Measurements from ENCODE around the gene DCAF11. TPM values are rescaled to one million over a fixed set of nuclear protein-coding genes. Genes with fewer than 3 reads are reported as not detected.

Gene DCAF11
- total RNA-seq: 71.3 and 93.3 TPM in 2 replicates

DNA sequence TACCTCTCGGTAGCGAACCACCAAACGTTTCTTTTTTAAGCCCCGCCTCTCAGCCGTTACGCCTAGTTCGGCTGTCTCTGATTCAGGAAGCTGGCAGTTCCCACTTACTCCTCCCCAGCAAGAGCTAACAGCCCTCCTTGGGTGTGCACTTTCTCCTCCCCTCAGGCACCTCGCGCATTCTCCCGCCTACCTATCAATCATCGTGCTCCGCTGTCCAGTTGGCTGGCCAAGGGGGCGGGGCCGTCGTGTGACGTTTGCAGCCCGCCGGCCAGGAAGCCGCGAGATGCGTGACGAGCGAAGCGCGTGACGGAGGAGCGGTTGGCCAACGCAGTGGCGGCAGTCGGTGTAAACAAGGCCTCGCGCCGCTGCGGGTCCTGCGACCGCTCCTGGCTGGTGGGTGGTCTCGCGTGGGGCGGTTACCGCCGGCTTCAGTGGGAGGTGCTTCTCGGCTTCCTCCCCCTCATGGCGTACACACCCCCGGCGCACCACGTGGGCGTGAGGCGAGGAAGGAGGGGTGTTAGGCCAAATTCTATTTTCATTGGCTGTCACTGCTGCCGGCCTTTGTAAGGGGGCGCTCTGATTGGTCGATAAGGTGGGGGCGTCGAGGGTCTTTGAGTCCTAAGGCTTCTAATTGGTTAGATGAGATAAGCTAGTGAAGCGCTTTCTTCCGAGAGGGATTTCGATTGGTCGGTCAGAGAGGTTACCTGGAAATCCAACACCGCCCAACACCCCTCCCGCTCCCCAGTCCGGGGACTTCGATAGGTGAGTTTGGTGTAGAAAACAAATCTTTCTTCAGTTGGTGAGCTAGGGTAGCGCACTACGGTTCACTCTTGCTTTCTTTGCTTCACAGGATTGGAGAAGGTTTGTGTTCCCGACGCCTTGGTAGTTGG is at the start of gene DCAF11, which contains the start of gene NRL:
TSS of gene DCAF11 (plus strand) at position 246 of the 890 bp plus-strand sequence. CDS start 818 bp downstream, outside the sequence.
TSS of gene NRL (minus strand) at position 418 of the 890 bp plus-strand sequence. CDS start 32,101 bp downstream, outside the sequence.

DNA sequence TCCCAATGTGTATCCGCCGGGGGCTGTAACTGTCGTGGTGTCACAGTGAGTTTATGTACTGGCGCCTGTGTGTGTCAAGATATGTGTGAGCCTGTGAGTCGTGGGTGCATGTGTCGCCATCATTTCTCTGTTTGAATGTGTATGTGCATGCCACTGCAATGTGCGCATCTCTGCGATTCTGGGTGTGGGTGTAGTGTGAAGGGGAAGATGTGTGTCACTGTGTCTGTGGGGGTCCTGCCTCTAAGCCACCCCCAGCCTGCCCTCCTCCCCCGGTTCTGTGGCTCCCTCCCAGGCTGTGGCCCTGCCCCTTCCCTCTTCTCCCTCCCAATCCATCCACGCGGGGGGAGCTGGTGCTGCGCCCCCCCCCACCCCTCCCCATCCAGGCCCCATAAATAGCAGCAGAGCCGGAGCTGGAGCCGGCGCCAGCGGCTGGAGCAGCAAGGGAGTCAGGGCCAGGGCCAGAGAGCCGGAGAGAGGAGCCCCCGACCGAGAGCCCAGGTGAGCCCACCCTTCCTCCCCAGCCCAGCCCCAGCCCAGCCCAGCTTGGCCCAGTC is 43.4 kb upstream of the DCAF11 start, which contains the start of gene CPNE6:
TSS of gene CPNE6 (plus strand) at position 419 of the 554 bp plus-strand sequence. CDS start 1,375 bp downstream, outside the sequence.

DNA sequence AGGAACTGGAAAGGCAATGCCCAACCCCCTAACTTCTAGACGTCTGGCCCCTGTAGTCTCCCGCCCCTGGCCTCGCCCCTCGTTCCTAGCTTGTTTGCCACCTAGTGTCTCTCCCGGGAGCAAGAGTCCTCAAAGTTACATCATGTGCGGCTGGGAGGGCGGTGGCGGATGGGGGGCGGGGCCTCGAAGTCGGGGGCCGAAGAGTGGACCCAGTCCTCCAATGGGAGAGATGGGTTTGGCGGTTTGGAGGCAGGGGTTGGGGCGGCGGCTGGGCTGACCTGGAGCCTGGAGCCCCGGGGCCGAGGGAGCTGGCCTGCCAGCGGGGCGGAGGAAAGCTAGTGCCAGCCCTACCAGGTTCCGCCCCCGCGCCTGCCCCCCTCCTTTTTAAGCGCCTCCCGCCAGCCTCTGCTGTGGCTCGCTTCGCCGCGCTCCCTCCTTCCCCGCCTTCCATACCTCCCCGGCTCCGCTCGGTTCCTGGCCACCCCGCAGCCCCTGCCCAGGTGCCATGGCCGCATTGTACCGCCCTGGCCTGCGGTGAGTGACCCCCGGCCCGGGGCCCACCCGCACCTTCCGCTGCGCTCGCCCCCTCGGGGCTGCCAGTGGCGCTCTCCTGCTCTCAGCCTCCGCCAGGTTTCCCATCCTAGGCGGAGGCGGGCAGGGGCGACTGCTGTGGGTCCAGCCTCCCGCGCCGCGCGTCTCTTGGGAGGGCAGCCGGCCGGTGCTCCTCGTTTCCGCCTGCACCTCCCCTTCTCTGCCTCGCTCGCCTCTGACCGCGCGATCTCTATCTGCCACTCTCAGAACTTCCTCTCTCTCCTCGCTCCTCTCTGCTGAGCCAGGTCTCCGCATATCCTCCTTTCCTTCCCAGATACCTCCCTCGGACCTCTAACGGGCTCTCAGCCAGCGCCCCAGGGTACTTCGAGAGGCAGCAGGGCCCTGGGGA is 20.4 kb upstream of the DCAF11 start, which contains the start of gene PCK2:
TSS of gene PCK2 (plus strand) at position 411 of the 940 bp plus-strand sequence. CDS start at position 506, 95 bp downstream.

DNA sequence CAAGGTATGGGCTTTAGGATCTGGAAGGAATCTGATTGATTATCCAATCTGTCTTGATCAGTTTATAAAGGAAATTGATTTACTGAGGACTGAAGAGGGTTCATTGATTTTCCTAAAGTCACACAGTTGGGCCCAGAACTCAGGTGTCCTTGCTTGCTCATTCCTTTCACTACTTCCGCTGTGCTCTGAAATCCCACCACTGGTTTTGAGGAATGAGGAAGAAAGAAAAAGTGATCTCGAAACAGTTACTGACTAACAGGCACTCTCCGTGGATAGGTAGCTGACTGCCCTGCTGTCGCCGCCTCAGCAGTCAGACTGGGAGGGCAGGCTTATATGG is 15.8 kb downstream of the DCAF11 start, which contains the start of gene FITM1:
TSS of gene FITM1 (plus strand) at position 280 of the 337 bp plus-strand sequence. CDS start 905 bp downstream, outside the sequence.

DNA sequence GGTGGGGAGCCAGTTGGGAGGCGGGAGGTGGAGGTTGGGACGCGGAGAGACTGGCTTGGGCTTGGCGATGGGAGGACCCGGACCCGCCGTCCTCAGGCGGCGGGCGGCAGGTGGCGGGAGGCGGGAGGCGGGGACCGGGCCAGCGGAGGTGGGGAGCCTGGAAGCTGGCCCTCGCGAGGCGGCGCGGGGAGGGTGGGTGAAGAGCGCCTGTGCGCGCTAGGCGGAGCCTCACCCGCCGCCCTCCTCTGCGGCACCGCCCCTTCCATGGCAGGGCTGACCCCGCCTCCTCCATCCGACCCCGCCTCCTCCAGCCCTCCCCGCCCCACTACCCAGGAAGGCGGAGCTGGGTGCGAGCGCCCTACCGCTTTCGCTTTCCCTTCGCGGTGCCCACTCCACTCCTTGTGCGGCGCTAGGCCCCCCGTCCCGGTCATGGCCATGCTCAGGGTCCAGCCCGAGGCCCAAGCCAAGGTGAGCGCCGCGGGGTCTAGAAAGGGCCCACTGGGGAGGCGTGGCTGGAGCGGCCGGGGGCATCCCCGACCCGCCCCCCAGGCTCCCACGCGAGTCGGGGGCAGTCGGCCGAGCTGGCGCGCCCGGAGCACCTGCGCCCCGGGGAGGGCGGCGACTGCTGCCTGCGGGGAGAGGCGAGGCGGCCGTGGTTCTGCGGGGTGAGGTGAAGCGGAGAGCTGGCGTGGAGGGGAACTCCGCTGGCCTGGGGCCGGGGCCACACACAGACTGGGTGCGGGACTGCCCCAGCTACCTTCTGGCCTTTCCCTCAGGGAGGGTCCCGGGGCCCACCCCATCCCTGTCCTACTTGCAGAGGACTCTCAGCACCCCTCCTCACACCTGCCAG is 21.5 kb downstream of the DCAF11 start, which contains the start of gene PSME1:
TSS of gene PSME1 (plus strand) at position 361 of the 850 bp plus-strand sequence. CDS start at position 430, 69 bp downstream.

DNA sequence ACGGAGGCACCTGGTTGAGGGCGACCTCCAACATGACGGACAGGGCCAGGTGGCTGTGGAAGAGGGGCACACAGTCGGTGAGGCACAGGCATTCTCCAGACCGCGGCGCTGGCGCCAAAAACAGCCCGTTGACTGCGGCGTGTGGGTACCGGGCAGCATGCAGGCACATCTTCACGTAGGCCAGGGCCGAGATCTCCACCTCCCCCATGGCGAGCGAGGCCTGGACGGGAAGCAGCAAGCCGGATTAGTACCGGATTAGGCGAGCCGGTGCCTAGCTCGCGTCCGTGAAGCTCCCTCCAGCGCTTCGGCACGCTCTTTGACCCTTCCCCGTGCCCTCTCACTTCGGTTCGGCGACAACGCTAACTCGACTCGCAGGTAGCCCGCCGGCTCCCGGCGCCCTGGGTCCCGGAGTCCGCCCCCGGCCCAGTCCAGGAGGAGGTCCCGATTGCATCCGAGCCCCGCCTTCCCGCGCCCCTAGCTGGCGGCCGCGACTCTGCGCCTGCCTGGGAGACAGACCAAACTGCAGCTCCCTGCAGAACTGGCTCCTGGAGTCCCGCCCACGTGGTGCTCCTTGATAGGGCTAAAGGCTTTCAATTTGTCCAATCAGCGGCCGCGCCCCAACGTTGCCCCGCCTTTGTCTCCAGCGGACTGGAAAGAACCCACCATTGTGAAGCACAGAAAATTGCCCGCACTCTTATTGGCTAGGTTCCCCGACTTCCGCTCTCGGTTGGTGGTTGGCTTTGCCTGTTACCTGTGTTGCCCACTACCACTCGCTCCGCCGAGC is 26.7 kb downstream of the DCAF11 start, which contains the start of gene EMC9:
TSS of gene EMC9 (minus strand) at position 495 of the 784 bp plus-strand sequence. CDS start at position 208, 287 bp downstream.

DNA sequence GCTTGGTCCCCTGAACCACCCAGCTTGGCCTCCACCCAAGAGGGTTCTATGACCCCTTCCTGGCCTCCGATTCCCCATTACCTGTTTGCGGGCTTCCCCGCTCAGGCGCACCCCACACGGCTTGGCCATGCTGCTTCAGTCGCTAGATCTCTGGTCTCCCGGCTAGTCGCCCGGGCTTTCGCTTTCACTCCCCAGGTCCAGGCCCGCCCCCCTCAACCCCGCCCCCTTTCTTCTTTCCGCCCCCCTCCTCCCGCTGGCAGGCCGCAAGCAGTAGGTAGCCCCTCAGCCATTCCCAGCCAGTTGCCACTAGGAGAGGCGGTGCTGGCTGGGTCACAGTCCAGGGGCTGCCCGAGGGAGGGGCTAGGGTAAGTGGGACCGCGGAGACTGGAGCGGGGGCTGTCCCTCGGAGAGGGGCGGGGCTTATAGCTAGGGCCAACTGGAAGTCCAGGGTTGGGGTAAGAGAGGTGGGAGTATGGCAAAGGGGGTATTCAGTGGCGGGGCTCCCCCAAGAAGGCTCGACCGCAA is 31.9 kb downstream of the DCAF11 start, which contains the start of gene PSME2:
TSS of gene PSME2 (minus strand) at position 158 of the 525 bp plus-strand sequence. CDS start at position 129, 29 bp downstream.

DNA sequence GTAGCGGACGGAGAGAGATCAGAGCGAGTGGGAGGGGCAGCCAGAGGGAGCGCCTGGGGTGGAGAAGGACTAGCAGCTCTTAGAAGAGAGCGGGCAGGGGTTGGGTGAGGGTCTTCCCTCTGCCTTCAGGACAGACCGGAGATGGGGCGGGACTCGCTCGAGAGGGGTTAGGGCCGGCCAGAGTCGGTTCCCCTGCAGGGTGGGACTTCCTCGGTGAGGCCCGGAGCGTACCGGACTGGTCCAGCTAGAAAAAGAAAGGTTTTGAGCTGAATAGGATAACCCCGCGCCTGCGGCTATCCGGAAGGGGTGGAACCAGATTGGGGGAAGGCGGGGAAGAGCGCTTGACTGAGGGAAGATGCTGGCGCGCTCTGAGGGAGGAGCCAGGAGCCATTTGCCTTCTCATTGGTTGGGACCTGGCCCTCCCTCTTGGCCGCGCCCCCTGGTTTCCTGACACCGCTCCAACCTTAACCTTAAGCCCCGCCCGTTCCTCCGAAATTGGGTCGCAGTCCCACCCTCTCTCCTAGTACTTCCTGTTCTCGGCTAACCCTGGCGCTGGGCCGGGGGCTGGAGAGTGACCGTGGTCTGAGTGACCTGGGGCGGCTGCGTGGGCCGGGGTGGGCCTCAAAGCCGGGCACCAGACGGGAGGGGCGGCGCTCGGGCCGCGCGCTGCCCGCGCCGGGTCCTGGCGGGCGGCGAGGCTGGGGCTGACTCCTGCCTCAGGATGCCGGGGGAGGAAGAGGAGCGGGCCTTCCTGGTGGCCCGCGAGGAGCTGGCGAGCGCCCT is 32.6 kb downstream of the DCAF11 start, which contains the start of gene RNF31:
TSS of gene RNF31 (plus strand) at position 521 of the 783 bp plus-strand sequence. CDS start at position 722, 201 bp downstream.

DNA sequence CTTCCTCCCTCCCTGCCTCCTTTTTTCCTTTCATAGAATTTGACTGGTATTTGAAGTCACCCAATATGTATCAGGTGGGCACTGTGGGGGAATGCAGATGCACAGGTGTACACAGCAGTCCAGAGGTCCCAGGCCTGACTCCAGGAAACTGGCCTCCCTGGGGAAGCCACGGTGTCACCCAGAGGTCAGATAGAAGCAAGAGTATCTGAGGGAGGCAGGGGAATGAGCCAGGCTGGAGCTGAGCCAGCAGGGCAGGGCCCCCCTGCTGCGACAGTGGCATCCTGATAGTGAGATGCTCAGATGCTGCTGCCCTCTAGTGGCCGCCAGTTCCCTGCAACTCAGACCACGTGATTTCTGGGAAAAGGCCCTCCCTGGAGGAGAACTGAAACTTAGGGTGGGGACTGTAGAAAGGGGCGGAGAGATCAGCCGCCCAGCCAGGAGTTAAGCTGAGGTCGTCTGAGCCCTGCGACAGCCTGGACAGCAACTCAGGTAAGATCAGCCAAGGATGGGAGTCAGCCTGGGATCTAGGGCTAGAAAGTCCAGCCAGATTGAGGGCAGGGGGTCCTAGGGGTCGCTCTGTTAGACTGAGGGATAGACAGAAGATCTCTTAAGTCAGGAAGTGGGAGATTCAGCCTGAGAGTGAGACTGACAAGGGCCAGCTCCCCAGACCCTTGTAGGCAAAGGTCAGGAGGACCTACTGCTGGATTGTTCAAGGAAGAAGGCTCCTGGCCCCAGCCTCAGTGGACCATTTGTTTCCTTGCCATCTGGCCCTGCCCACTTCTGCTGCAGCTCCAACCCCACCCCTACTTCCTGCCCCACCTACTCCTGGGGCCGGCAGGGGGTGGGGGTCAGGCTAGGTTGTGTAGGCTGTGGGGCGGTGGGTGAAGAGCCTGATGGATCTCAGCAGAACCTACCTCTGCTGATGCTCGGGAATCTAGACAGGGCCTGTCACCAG is 46.5 kb downstream of the DCAF11 start, which contains the start of gene IRF9:
TSS of gene IRF9 (plus strand) at position 416 of the 955 bp plus-strand sequence. CDS start 880 bp downstream, outside the sequence.

DNA sequence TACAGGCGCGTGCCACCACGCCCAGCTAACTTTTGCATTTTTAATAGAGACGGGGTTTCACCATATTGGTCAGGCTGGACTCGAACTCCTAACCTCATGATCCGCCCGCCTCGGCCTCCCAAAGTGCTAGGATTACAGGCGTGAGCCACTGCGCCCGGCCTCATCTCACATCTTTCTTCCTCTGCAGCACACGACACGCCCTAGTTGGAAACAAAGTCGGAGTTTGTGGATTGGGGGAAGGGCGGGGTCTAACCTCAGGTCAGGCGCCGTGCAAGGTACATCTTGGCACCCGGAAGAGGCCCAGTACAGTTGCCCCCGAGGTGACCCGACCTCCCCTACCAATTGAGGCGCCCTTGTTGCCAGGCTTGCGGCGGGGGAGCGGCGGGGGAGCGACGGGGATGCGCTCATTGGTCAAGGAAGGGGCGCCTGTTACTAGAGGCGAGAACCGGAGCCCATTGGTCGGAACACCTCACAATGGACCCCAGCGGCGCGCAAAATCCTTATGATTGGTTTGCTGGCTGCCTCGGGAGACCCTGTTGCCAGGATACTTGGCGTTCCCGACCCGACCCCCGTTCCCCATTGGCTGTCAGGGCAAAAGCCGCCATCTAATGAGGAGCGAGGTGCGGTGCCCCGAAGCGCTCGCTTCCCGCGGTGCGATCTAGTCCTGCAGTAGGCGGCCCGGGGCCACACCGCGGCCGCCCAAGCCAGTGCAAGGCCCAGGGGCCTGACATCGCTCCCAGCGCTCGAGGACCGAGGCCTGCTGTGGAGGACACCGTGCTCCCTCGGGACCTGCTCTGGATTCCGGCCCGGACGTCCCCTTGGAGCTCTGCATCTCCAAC is 57.1 kb downstream of the DCAF11 start, which contains the start of gene REC8:
TSS of gene REC8 (plus strand) at position 659 of the 839 bp plus-strand sequence. CDS start 473 bp downstream, outside the sequence.

Other genes with a start within 250 kb of the DCAF11 start
- 35.2 and 37.6 TPM in 2 replicates for gene DHRS4, start 161.0 kb upstream of the DCAF11 start, total RNA-seq
- gene DHRS4L2, start 125.8 kb upstream of the DCAF11 start, total RNA-seq: 13.7 and 16.7 TPM in 2 replicates
- 0.34 and 0.50 TPM in 2 replicates for gene CARMIL3, start 62.8 kb upstream of the DCAF11 start, total RNA-seq
- gene CPNE6, start 43.2 kb upstream of the DCAF11 start, total RNA-seq: not detected in 2 replicates
- 137 and 156 TPM in 2 replicates for gene PCK2, start 20.5 kb upstream of the DCAF11 start, total RNA-seq
- gene NRL, start 172 bp downstream of the DCAF11 start, total RNA-seq: 1.1 and 1.7 TPM in 2 replicates
- 0.28 and 0.34 TPM in 2 replicates for gene FITM1, start 15.9 kb downstream of the DCAF11 start, total RNA-seq
- 87.5 and 111 TPM in 2 replicates for gene PSME1, start 21.4 kb downstream of the DCAF11 start, total RNA-seq
- gene EMC9, start 26.8 kb downstream of the DCAF11 start, total RNA-seq: 9.5 and 15.7 TPM in 2 replicates
- 39.0 and 51.0 TPM in 2 replicates for gene PSME2, start 31.8 kb downstream of the DCAF11 start, total RNA-seq
- 33.7 and 37.6 TPM in 2 replicates for gene RNF31, start 32.7 kb downstream of the DCAF11 start, total RNA-seq
- gene IRF9, start 46.5 kb downstream of the DCAF11 start, total RNA-seq: 36.1 and 47.5 TPM in 2 replicates
- gene REC8, start 57.3 kb downstream of the DCAF11 start, total RNA-seq: 1.4 and 1.9 TPM in 2 replicates
- gene IPO4, start 74.0 kb downstream of the DCAF11 start, total RNA-seq: 51.8 and 54.3 TPM in 2 replicates
- 54.3 and 65.7 TPM in 2 replicates for gene TM9SF1, start 80.7 kb downstream of the DCAF11 start, total RNA-seq
- 0.07 TPM in 1 of 2 replicates, not detected in the other for gene TSSK4, start 90.9 kb downstream of the DCAF11 start, total RNA-seq
- gene CHMP4A, start 98.7 kb downstream of the DCAF11 start, total RNA-seq: 48.9 and 52.4 TPM in 2 replicates
- gene MDP1, start 101.3 kb downstream of the DCAF11 start, total RNA-seq: 4.6 and 12.3 TPM in 2 replicates
- gene NEDD8, start 117.6 kb downstream of the DCAF11 start, total RNA-seq: 127 and 135 TPM in 2 replicates
- gene GMPR2, start 118.2 kb downstream of the DCAF11 start, total RNA-seq: 72.0 and 80.0 TPM in 2 replicates
- gene TINF2, start 127.8 kb downstream of the DCAF11 start, total RNA-seq: 57.8 and 143 TPM in 2 replicates
- gene TGM1, start 148.4 kb downstream of the DCAF11 start, total RNA-seq: 87.8 and 123 TPM in 2 replicates
- 46.8 and 54.6 TPM in 2 replicates for gene RABGGTA, start 156.8 kb downstream of the DCAF11 start, total RNA-seq
- 19.8 and 27.9 TPM in 2 replicates for gene DHRS1, start 185.0 kb downstream of the DCAF11 start, total RNA-seq
- gene NOP9, start 185.1 kb downstream of the DCAF11 start, total RNA-seq: 34.2 and 36.0 TPM in 2 replicates
- 1.0 and 2.8 TPM in 2 replicates for gene CIDEB, start 193.2 kb downstream of the DCAF11 start, total RNA-seq
- gene LTB4R2, start 195.4 kb downstream of the DCAF11 start, total RNA-seq: 9.6 and 39.9 TPM in 2 replicates
- 5.5 and 20.0 TPM in 2 replicates for gene LTB4R, start 196.7 kb downstream of the DCAF11 start, total RNA-seq
- gene ADCY4, start 220.3 kb downstream of the DCAF11 start, total RNA-seq: 0.85 and 1.0 TPM in 2 replicates
- gene RIPK3, start 225.2 kb downstream of the DCAF11 start, total RNA-seq: 1.4 and 4.6 TPM in 2 replicates

All from nasal cavity respiratory epithelium epithelial cell of viscerocranial mucosa (primary cell).